GM18870 (cell line): Measurements from ENCODE around the gene ERBB4.
A peak's percentile ranks its signal among the peaks of the same experiment; 100 is the strongest.
"Not testable (repeated sequence)": the region's sequence is repeated elsewhere in the genome, so short reads cannot be mapped to it uniquely, and the experiment has no call there.

ENCODE experiments used
- ATAC-seq: cut with Tn5 transposase; IDR thresholded peaks from one replicate; pipeline ENCODE4 v1.9.1; 2021; ENCODE audit warnings: moderate library complexity; ENCODE audit not compliant: unreplicated experiment

ERBB4 gene

GRCh38 chr2:211652327-211652726 is 886.3 kb downstream of the ERBB4 start:
- ATAC-seq: no peak

DNA sequence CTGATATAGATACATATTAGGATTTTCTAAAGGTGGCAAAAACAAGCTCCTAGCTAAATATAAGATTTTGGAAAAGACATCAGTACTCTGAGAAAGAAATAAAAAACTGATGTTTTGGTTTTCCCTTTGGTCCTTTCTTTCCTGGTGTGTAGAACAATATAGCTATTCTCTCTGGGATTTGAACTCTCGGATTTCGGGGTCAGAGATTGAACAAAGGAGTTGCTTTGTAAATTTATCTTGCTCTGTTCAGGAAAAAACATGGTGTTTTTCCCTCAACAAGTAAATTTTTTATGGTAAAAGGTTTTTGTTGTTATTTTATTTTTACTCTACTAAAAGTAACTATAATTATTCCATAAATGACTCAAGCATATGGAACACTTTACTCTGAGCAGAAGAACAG is 889.3 kb downstream of the ERBB4 start:
- no peak for ATAC-seq

DNA sequence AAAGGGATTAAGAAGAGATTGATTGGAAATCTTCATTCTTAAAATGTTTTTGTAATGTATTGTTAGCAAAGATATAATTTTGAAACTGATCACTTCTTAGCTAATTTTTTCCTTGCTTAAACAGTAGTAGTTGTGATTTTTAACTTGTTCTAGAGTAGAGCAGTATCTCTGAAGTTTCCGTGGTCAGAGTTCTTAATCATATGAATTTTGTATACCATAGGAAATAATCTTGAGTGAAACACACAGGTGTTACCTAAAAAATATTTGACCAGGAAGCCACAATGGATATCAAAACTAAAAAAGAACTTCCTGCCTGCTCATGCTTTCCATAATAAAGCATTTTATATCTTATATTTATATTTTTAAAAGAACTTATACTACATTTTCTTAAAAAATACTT is 907.1 kb downstream of the ERBB4 start:
- no peak for ATAC-seq

DNA sequence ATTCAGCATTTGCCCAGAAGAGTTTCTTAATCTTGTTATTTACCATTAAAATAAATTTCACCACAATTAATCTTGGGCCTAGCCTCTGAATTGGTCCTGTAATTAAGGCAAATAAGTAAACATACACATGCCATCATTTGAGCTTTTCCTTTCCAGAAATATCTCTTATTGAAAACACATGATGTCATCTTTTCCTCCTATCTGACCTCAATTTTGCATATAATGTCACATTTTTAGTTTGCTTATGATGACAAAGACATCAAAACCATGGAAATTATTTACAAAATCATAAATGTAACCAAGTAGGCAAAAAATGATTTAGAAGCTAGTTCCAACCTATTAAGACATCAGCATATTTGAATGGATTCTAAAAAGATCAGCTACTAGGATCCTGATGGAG is 915.5 kb downstream of the ERBB4 start:
- ATAC-seq: no peak

GRCh38 chr2:211620986-211621385 is 917.6 kb downstream of the ERBB4 start:
- no peak for ATAC-seq

- ATAC-seq: no peak
Measured at GRCh38 chr2:211617803-211618202, 920.8 kb downstream of the ERBB4 start.

- ATAC-seq: no peak
Measured at GRCh38 chr2:211611621-211612020, 927.0 kb downstream of the ERBB4 start.

DNA sequence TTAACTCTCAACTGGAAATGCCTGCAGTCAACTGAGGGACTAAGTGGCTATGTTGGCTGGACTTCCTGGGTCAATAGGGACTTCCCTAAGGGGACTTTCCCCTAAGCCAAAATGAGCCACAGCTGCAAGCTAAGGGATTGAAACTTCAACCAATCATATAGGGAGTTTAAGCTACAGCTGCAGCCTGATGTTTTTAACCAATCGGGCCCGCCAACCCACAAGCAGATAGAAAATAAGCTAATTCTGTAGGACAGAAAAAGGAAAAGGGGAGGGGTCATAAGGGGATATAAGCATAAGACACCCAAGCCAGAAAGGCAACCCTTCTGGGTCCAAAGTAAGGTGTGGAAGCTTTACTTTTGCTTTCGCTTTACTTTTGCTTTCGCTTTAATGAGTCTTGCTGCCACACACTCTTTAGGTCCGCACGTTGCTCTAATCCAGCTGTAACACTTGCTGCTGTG is 927.5 kb downstream of the ERBB4 start:
- no peak for ATAC-seq

- ATAC-seq: no peak
Measured at GRCh38 chr2:211609127-211609526, 929.5 kb downstream of the ERBB4 start.

- no peak for ATAC-seq
Measured at GRCh38 chr2:211599146-211599545, 939.5 kb downstream of the ERBB4 start.

DNA sequence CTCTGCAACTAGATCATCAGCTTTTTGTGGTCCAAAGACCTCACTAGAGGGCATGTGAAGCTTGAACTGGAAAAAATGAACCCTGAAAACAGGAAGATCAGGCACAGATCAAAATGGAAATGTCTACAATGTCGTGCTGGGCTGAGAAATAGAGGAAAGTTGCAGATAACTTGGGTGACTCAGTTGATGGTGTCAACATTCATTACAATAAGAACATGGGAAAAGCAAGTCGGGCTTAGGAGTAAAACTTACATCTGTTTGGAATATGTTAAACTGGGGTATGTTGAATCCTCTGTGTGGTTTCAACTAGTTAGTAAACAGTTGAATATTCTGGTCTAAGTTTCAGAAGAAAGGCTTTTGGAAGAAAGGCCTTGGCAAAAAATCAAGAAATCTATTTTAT is 940.4 kb downstream of the ERBB4 start:
- ATAC-seq: no peak

GRCh38 chr2:211592006-211592405 is 946.6 kb downstream of the ERBB4 start:
- not testable (repeated sequence) for ATAC-seq

GRCh38 chr2:211591426-211591825 is 947.2 kb downstream of the ERBB4 start:
- no peak for ATAC-seq

GRCh38 chr2:211568439-211568838 is 970.2 kb downstream of the ERBB4 start:
- ATAC-seq: no peak

DNA sequence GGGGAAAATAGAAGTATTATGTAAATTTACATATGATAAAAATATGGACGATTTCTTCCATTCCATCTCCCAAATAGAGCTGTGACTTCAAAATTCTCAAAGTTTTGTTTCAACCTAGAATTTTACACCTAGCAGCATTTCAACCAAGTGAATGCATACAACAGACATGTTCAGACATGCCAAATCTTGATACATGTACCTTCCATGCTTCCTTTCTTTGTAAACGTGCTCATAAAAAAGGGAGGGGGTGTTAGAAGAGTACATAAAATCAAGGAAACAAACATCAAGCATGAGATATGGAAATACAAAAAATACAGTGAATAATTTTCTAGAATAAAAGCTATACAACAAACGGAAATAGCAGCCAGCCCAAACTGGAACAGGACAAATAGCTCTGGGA is 974.2 kb downstream of the ERBB4 start:
- ATAC-seq: no peak

DNA sequence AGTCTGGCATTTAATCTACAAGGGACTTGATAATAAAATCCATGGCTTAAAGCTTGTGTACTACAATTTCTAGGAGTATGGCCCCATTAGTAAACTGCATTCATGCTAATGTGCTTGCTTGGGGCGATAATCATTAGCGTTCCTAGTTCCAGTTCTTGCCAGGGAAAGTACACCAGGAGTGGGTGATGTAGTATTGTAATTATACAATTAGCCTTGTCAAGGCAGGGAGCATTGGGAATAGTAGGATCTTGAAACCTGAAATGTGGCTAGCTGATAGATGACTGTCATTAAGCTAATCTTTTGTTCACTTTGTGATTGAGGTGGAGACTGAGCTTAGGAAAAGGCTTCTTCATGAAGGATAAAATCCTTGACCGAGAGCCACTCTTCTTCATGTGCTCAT is 993.0 kb downstream of the ERBB4 start:
- ATAC-seq: no peak

- no peak for ATAC-seq
Measured at GRCh38 chr2:211534632-211535031, 1004.0 kb downstream of the ERBB4 start.

DNA sequence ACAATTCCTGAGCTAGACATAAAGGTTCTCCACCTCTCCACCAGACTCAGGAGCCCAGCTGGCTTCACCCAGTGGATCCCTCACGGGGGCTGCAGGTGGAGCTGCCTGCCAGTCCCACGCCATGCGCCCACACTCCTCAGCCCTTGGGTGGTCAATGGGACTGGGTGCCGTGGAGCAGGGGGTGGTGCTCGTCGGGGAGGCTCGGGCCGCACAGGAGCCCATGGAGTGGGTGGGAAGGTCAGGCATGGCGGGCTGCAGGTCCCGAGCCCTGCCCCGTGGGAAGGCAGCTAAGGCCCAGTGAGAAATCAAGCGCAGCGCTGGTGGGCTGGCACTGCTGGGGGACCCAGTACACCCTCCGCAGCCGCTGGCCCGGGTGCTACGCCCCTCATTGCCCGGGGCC is 1014.4 kb downstream of the ERBB4 start:
- not testable (repeated sequence) for ATAC-seq

DNA sequence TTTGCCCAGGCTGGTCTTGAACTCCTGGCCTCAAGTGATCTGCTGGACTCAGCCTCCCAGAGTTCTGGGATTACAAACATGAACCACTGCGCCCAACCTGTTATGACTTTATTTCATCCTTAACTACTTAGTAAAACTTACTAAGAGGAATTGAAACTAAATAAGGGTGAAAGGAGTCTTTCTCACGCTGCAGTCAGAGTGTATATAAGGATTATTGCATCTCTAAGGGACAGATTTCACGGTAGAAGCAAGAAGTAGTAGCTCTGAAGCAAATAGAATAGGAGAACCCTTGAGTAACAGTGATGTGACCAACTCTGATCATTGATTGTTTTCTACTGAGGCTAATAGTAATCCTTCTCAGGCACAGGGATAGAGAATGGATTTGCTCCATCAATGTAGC is 1022.1 kb downstream of the ERBB4 start:
- no peak for ATAC-seq

DNA sequence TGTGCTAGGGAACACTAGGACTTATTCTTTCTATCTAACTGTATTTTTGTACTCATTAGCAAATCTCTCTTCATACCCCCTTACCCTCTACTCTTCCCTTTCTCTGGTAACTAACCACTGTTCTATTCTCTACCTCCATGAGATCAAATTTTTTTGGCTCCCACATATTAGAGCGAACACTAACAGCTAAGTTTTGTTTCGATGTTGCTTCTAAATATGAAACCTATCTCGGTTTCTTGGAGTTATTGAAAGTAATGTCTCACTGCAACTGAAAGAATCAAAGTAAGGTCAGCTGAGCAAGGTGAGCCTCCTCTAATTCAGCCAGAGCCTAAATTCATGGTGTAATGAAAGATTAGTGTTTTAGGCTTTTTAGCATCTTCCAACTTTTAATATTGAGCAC is 1024.6 kb downstream of the ERBB4 start:
- no peak for ATAC-seq

- no peak for ATAC-seq
Measured at GRCh38 chr2:211513446-211513845, 1025.2 kb downstream of the ERBB4 start.

GRCh38 chr2:211512806-211513205 is 1025.8 kb downstream of the ERBB4 start:
- ATAC-seq: no peak

DNA sequence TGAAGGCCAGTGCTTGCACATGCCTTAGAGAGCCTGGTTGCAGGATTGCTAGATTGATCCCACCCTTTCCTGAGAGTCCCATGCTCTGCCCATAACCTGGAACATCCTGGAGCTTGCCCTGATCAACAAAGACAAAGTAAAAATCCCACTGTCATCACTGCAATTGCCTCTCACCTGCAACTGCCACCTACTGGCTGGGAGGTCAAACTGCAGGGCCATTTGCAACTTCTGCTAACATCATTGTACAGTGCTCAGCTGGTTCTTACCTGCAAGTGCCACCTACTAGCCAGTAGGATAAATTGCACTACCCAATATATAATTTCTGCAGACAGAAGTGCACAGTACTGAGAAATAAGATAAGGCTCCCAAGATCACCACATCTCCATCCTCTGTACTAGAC is 1034.7 kb downstream of the ERBB4 start:
- ATAC-seq: peak; percentile 69

- no peak for ATAC-seq
Measured at GRCh38 chr2:211503198-211503597, 1035.4 kb downstream of the ERBB4 start.
